ENCODE results near the gene CAMK1D. TPM values are rescaled to one million over a fixed set of nuclear protein-coding genes. Genes with fewer than 3 reads are reported as not detected.

Gene CAMK1D
- total RNA-seq, 1 donor from 2014 or later = 7.4 TPM

DNA sequence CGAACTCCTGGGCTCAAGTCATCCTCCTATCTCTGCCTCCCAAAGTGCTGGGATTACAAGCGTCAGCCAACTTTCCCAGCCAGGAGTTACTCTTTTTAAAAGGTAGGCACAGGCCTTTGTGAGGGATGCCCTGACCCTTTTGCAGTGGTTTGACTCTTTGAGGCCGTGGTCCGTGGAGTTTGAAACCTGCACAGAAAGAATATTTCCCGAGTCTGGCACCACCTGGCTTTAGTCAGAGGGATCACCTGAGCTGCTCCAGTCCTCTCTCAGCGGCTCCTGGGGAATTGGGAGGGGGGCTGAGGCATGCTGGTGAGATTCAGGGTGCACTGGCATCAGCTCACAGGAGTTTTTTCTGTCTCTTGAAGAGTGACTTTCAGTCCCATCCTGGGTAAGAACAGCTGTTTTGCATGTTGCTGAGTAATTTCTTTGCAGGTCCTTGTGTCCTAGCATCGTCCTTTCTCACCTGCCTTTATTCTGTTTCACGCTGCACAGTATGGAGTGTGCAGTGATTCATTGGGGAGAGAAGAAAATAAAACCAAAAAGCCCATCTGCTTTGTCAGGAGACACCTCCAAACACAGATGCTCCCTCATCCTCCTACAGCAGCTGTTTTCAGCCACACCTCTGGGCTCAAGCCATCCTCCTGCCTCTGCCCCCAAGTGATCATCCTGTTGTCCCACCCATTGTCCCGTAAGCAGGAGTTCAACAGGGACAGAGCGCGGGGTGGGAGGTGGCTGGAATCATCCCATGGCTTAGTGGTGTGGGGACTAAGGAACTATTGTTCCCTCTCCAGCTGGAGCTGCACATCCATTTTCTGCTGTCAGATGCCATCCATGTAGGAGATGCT lies 284.7 kb downstream of the CAMK1D start:
- peak overlapping the region; percentile 92 for H3K27ac Mint-ChIP-seq
- H3K36me3 Mint-ChIP-seq (ENCODE audit: low read depth) = peaks cover 5% of the 10 kb centered on the region
- no peaks in the 10 kb centered on the region for H3K27me3 Mint-ChIP-seq (ENCODE audit: insufficient read depth)
- peak overlapping the region; percentile 31 for H3K4me3 Mint-ChIP-seq
- H3K9me3 Mint-ChIP-seq = no peaks in the 10 kb centered on the region
- intact Hi-C loops (cut with micrococcal nuclease) = loop anchor here (2.0 kb wide), 3 partner anchors 23 to 185 kb away; no protein-coding TSS in a partner anchor
- DNase-seq (ENCODE audit: low spot score) = no peak
- H3K4me1 Mint-ChIP-seq (ENCODE audit: low read depth) = peaks cover 75% of the 10 kb centered on the region

DNA sequence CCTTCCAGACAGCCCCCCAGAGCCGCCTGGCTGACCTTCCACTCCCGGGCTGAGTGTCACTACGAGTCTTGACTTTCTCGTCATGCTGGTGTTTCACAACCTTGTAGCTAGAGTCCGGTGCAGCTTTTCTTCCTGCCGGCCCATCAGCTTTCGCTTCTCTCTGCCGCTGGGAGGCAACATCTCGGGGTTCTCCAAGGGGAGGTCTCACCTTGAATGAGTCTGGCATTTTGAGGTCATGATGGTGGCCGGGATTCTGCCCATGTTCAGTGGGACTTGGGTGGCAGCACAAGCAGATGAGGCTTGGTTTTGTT lies 285.2 kb downstream of the CAMK1D start:
- intact Hi-C loops (cut with micrococcal nuclease) = loop anchor here (2.0 kb wide), 3 partner anchors 22 to 186 kb away; no protein-coding TSS in a partner anchor
- H3K4me1 Mint-ChIP-seq (ENCODE audit: low read depth) = peaks cover 71% of the 10 kb centered on the region
- peak overlapping the region; percentile 92 for H3K27ac Mint-ChIP-seq

DNA sequence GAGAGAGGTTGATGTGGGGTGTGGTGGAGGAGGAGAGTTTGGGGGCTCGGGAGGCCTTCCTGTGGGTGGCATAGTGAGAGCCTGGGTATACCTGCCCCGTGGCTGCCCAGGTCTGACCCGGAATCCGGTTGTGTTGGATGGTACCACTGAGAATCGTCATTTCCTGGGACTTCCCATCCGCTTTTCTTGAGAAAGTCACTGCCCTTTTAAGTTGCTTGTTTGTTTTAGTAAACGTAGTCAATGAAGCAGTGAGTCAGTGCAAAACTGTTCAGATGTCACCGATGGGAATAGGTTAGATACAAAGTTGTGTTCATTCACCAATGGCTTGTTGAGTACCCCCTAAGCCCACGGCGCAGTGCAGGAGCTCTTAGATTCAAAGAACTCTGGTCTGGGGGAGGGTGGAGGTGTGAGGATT lies 285.8 kb downstream of the CAMK1D start:
- H3K4me3 Mint-ChIP-seq = peak overlapping the region; percentile 54
- intact Hi-C loops (cut with micrococcal nuclease) = loop anchor here (1.0 to 2.0 kb wide), 5 partner anchors 9 to 186 kb away; no protein-coding TSS in a partner anchor
- peak; percentile 65 for DNase-seq (ENCODE audit: low spot score)
- peaks cover 67% of the 10 kb centered on the region for H3K4me1 Mint-ChIP-seq (ENCODE audit: low read depth)
- peaks cover 4% of the 10 kb centered on the region for H3K36me3 Mint-ChIP-seq (ENCODE audit: low read depth)
- H3K27ac Mint-ChIP-seq = peak overlapping the region; percentile 92
- H3K9me3 Mint-ChIP-seq = no peaks in the 10 kb centered on the region
- H3K27me3 Mint-ChIP-seq (ENCODE audit: insufficient read depth) = no peaks in the 10 kb centered on the region

More for the DNA sequence above, 285.2 kb downstream of the CAMK1D start:
- Mint-ChIP-seq H3K27me3 (ENCODE audit: insufficient read depth) (no peaks in the 10 kb centered on the region), H3K9me3 (no peaks in the 10 kb centered on the region), H3K36me3 (ENCODE audit: low read depth) (peaks cover 4% of the 10 kb centered on the region), H3K4me3 (peak overlapping the region; percentile 54)
- no peak for DNase-seq (ENCODE audit: low spot score)

DNA sequence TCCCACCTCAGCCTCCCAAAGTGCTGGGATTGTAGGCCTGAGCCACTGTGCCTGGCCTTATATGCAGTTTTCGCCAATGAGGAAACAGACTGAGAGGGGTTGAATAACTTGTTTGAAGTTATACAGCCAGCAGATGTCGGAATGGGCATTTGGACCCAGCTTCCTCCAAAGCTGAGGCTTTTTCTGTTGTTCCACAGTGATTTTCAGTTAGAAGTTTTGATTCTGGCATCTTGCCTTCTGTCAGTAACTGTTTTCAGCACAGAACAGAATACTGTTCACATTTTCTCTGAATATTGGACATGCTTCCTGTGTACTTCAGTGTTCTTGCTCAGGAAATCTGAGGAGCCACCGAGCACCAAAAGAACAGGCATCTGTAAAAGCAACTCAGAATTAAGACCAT lies 287.2 kb downstream of the CAMK1D start:
- H3K9me3 Mint-ChIP-seq = no peaks in the 10 kb centered on the region
- DNase-seq (ENCODE audit: low spot score) = no peak
- peaks cover 2% of the 10 kb centered on the region for H3K27me3 Mint-ChIP-seq (ENCODE audit: insufficient read depth)
- H3K4me3 Mint-ChIP-seq = no peak overlapping the region
- H3K27ac Mint-ChIP-seq = peak overlapping the region; percentile 92
- intact Hi-C loops (cut with micrococcal nuclease) = no loop called here
- peaks cover 63% of the 10 kb centered on the region for H3K4me1 Mint-ChIP-seq (ENCODE audit: low read depth)
- peaks cover 4% of the 10 kb centered on the region for H3K36me3 Mint-ChIP-seq (ENCODE audit: low read depth)

DNA sequence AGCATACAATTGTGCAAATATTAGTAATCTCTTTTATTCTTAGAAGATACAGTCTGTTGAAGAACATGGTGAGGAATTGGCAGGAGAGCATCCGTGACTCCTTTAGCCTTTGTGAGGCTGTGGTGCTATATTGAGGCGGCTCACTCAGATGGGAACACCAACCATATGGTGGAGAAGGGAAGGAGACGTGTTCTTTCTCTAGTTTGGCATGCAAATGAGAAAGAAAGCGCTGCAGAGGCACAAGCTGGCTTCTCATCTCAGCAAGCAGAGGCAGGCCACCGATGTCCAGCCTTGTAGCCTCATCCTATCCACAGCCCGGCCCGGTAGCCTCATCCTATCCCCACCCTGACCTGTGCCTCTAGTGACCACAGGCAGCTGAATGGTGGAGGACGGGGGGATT lies 288.3 kb downstream of the CAMK1D start:
- Mint-ChIP-seq H3K4me1 (ENCODE audit: low read depth) (peaks cover 65% of the 10 kb centered on the region), H3K27me3 (ENCODE audit: insufficient read depth) (peaks cover 2% of the 10 kb centered on the region), H3K9me3 (no peaks in the 10 kb centered on the region), H3K27ac (peak overlapping the region; percentile 64), H3K36me3 (ENCODE audit: low read depth) (peaks cover 4% of the 10 kb centered on the region), H3K4me3 (peak overlapping the region; percentile 22)
- intact Hi-C loops (cut with micrococcal nuclease) = loop anchor here (1.0 kb wide), 1 partner anchor 8 kb away; no protein-coding TSS in a partner anchor
- DNase-seq (ENCODE audit: low spot score) = no peak

DNA sequence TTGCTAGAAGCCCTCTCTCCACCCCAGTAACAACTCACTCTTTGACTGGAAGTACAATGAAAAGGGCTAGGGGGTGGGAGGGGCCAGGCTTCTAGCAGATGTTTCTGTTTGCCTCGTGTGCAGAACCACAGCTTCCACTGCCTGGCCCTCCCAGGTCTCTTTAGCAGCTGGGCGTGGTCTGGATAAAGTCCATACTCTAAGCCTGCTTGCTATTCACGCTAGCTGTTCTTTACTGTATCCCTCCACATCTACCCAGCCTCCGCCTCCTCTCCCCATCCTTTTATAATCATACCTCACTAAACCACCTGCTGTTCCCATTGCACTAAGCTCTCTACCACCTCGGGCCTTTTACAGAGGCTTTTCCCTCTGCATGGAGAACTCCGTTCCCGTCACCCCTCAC lies 288.8 kb downstream of the CAMK1D start:
- Mint-ChIP-seq H3K27me3 (ENCODE audit: insufficient read depth) (peaks cover 2% of the 10 kb centered on the region), H3K9me3 (no peaks in the 10 kb centered on the region), H3K27ac (peak overlapping the region; percentile 64), H3K4me3 (peak overlapping the region; percentile 24), H3K36me3 (ENCODE audit: low read depth) (peaks cover 2% of the 10 kb centered on the region), H3K4me1 (ENCODE audit: low read depth) (peaks cover 61% of the 10 kb centered on the region)
- intact Hi-C loops (cut with micrococcal nuclease) = loop anchor here (1.0 kb wide), 1 partner anchor 9 kb away; no protein-coding TSS in a partner anchor
- peak; percentile 49 for DNase-seq (ENCODE audit: low spot score)

DNA sequence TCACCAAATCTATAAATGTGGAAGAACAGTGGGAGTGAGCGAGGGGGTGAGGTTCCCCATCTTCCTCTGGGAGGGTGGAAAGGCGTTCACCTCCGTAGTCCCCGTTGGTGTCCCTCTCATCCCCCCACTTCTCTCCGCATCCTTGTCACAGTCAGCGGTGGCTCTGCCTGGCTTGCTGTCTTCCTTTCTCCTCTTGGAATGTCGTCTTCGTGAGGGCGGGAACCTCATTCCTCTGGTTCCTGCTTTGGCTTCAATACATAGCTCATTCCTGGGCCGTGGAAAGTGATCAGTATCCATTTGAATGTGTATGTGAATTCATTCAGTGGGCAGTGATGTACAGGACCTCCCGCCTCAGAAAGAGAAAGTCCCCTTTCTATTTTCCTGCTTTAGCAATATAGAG lies 289.4 kb downstream of the CAMK1D start:
- Mint-ChIP-seq H3K4me1 (ENCODE audit: low read depth) (peaks cover 61% of the 10 kb centered on the region), H3K27ac (peak overlapping the region; percentile 64), H3K27me3 (ENCODE audit: insufficient read depth) (peaks cover 2% of the 10 kb centered on the region), H3K4me3 (no peak overlapping the region), H3K36me3 (ENCODE audit: low read depth) (peaks cover 2% of the 10 kb centered on the region), H3K9me3 (no peaks in the 10 kb centered on the region)
- DNase-seq (ENCODE audit: low spot score) = no peak
- intact Hi-C loops (cut with micrococcal nuclease) = loop anchor here (1.0 kb wide), 1 partner anchor 9 kb away; no protein-coding TSS in a partner anchor

DNA sequence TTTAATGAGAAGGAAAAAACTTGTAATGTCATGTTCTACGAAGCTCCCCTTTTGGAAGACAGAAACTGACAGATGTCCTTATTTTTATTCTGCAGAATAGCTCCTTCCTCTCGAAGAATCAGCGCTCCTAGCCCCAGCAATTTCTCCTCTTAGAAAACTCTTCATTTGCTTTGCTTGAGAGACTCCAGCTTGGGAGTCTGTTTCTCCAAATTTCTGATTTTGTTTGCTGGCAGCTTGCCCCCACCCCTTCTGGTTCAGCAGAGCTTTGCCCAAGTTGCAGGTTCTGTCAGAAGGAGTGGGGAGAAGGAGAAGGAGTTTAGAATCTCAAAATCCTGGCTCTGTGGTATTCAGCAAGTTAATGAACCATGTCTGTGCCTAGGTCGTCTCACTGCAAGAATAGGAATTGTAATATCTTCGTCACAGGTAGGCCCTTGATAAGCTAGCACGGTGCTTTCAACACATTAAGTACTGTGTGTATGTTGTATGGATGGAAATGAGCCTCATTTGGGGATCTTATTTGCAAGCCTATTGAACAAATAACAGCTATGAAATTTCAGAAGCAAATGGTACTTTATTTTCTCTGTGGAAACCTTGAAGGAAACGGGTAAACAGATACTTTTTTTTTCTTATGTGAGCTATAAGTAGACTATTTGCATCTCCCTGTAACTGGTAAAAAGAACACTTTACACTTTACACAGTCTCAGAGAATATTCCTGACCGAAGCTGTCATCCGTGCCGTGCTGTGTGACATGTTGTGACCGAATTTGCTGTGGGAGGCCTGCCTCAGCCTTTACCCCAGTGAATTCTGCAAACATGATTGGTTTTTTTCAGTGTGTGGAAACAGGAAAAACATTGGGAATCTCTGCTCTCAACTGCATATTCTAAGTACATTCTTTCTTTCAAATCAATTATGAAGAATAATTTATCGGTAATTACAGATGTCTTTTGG lies 290.9 kb downstream of the CAMK1D start:
- intact Hi-C loops (cut with micrococcal nuclease) = no loop called here
- H3K27ac Mint-ChIP-seq = no peak overlapping the region
- H3K36me3 Mint-ChIP-seq (ENCODE audit: low read depth) = peaks cover 2% of the 10 kb centered on the region
- peaks cover 61% of the 10 kb centered on the region for H3K4me1 Mint-ChIP-seq (ENCODE audit: low read depth)
- no peaks in the 10 kb centered on the region for H3K9me3 Mint-ChIP-seq
- peaks cover 2% of the 10 kb centered on the region for H3K27me3 Mint-ChIP-seq (ENCODE audit: insufficient read depth)
- no peak overlapping the region for H3K4me3 Mint-ChIP-seq
- no peak for DNase-seq (ENCODE audit: low spot score)

DNA sequence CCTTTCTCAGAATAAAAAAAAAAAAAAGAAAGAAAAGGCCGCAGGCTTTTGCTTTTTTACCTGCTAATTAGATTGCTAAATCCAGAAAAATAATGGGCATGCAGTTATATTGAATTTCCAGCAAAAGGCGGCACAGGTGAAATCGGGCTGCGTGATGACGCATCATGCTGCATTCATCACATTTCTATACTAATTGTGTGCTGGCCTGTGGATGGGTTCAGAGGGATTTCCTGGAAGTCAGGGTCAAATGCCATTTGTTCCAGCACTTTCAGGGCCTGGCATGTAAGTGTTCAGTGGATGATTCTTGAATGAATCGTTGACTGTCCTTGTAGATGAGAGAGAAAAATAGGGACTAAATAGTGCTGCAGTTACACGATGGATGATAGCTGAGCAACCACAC lies 292.7 kb downstream of the CAMK1D start:
- peaks cover 2% of the 10 kb centered on the region for H3K36me3 Mint-ChIP-seq (ENCODE audit: low read depth)
- no peak for DNase-seq (ENCODE audit: low spot score)
- no peaks in the 10 kb centered on the region for H3K9me3 Mint-ChIP-seq
- H3K27ac Mint-ChIP-seq = no peak overlapping the region
- intact Hi-C loops (cut with micrococcal nuclease) = no loop called here
- H3K4me1 Mint-ChIP-seq (ENCODE audit: low read depth) = peaks cover 49% of the 10 kb centered on the region
- no peak overlapping the region for H3K4me3 Mint-ChIP-seq
- H3K27me3 Mint-ChIP-seq (ENCODE audit: insufficient read depth) = peaks cover 2% of the 10 kb centered on the region

DNA sequence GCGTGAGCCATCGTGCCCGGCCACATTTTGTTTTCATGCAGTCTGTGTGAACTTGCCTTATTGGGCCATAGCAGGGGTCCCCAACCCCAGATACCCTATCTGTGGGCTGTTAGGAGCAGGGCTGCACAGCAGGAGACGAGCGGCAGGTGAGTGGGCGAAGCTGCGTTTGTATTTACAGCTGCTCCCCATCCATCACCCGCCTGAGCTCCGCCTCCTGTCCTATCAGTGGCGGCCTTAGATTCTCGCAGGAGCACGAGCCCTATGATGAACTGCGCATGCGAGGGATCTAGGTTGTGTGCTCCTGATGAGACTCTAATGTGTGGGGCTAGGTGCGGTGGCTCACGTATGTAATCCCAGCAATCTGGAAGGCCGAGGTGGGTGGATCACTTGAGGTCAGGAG lies 293.9 kb downstream of the CAMK1D start:
- H3K27ac Mint-ChIP-seq = no peak overlapping the region
- peaks cover 2% of the 10 kb centered on the region for H3K36me3 Mint-ChIP-seq (ENCODE audit: low read depth)
- peaks cover 36% of the 10 kb centered on the region for H3K4me1 Mint-ChIP-seq (ENCODE audit: low read depth)
- intact Hi-C loops (cut with micrococcal nuclease) = no loop called here
- H3K9me3 Mint-ChIP-seq = no peaks in the 10 kb centered on the region
- peaks cover 2% of the 10 kb centered on the region for H3K27me3 Mint-ChIP-seq (ENCODE audit: insufficient read depth)
- no peak overlapping the region for H3K4me3 Mint-ChIP-seq
- DNase-seq (ENCODE audit: low spot score) = no peak

DNA sequence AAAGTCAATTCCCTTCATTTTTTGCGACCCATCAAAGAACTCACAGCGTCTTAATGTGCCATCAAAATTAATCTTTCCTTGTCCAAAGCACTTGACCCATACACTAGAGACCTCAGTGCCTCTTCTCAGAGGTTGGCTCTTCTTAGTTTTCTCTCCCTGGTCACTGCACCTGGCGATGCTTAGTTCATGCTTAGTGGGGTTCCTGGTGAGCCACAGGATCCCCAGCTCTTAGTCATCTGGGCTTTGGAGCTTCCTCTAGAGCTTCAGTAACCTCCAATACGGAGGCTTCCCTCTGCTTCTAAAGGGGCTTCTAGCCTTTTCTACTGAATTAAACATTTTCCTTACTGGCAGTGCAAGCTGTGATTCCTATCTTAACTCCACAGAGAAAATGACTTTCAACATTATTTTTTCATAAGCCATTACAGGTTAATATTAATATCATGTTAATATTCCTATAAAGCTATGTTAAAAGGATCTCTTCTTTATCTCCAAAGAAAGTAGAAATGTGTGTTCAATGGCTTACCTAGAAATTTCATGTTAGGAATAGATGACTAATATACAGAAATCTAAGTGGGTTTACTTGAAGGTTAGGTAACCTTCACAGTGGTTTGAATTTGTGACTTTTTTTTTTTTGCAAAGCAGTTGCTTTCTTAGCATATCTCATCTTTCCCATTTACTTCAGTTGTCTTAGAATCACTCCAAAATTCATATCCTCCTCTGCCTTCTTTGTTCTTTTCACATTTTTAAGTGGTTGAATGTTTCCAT lies 295.2 kb downstream of the CAMK1D start:
- intact Hi-C loops (cut with micrococcal nuclease) = loop anchor here (1.0 to 2.0 kb wide), 7 partner anchors 9 to 296 kb away; partner anchors contain the start of gene CAMK1D
- peaks cover 2% of the 10 kb centered on the region for H3K36me3 Mint-ChIP-seq (ENCODE audit: low read depth)
- H3K27me3 Mint-ChIP-seq (ENCODE audit: insufficient read depth) = peaks cover 2% of the 10 kb centered on the region
- peak overlapping the region; percentile 38 for H3K4me3 Mint-ChIP-seq
- no peak for DNase-seq (ENCODE audit: low spot score)
- no peaks in the 10 kb centered on the region for H3K9me3 Mint-ChIP-seq
- H3K4me1 Mint-ChIP-seq (ENCODE audit: low read depth) = peaks cover 27% of the 10 kb centered on the region
- H3K27ac Mint-ChIP-seq = peak overlapping the region; percentile 85

DNA sequence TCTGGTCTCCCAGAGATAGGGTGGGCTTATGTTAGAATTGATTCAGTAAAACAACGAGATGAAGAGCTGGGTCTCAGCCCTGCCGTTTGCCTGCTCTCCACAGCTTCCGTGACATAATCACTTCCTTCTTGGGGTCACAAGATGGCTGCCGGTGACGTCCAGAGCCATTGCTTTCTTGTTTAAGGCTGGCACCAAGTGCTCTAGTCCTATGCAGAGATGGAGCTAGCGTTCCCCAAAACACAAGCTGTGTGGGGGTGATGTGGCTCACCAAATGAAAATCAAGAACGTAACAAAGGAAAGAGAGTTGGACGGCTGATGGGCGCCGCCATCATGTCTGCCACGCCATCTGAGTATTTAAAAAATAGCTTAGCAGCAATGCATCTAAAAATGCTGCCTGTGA lies 296.1 kb downstream of the CAMK1D start:
- peaks cover 2% of the 10 kb centered on the region for H3K27me3 Mint-ChIP-seq (ENCODE audit: insufficient read depth)

More for the DNA sequence above, 296.1 kb downstream of the CAMK1D start:
- intact Hi-C loops (cut with micrococcal nuclease) = loop anchor here (1.0 to 2.0 kb wide), 6 partner anchors 11 to 297 kb away; partner anchors contain the start of gene CAMK1D
- Mint-ChIP-seq H3K27ac (peak overlapping the region; percentile 40), H3K4me3 (no peak overlapping the region), H3K4me1 (ENCODE audit: low read depth) (peaks cover 27% of the 10 kb centered on the region), H3K36me3 (ENCODE audit: low read depth) (peaks cover 2% of the 10 kb centered on the region), H3K9me3 (no peaks in the 10 kb centered on the region)
- DNase-seq (ENCODE audit: low spot score) = no peak

Measured in activated T-helper 1 cell treated with anti-CD3 and anti-CD28 coated beads, Interleukin-12 subunit alpha, Interleukin-12 subunit beta, Interleukin-2, Interleukin-4 antibody, amounts not matched to agents 30 ng/mL and 10 ng/mL and 1 ng/mL, durations not matched to agents 14 hours and 24 hours and 36 hours (primary cell).